MCF 10A (cell line): Measurements from ENCODE around the gene LBP. TPM values are rescaled to one million over a fixed set of nuclear protein-coding genes. Genes with fewer than 3 reads are reported as not detected.
"Not testable (repeated sequence)": the region's sequence is repeated elsewhere in the genome, so short reads cannot be mapped to it uniquely, and the experiment has no call there.

Experiments used
- BruUV-seq: library from RNA; stranded (reverse); fragments of 400-500 nt; replicated peaks from 2 replicates; lab custom pipeline; 2021; lab: Mats Ljungman, UMichigan
- CTCF ChIA-PET: fragments of 300-600 bp; sonication (Branson Sonifier 250); formaldehyde crosslinking; extraction: SDS; loops from one replicate; lab custom pipeline; 2021; ENCODE audit warnings: antibody characterized with exemption, inconsistent platforms; lab: Yijun Ruan, JAX
- POLR2A ChIA-PET: fragments of 300-600, 350-650 bp; sonication (Branson Sonifier 250); formaldehyde crosslinking; extraction: SDS; loops from one replicate; lab custom pipeline; 2020; ENCODE audit warnings: antibody characterized with exemption, inconsistent platforms; lab: Yijun Ruan, JAX
- DNase-seq: peaks from one replicate; pipeline ENCODE4 v3.0.0-alpha.2; 2018; ENCODE audit not compliant: unreplicated experiment
- H3K27ac Mint-ChIP-seq: one replicate; pipeline ENCODE4 v1.8.0; 2022; ENCODE audit warnings: mild to moderate bottlenecking, low read depth, mixed read lengths; ENCODE audit not compliant: unreplicated experiment
- H3K27me3 Mint-ChIP-seq: one replicate; pipeline ENCODE4 v1.8.0; 2022; ENCODE audit warnings: mixed read lengths; ENCODE audit not compliant: insufficient read depth, unreplicated experiment
- H3K36me3 Mint-ChIP-seq: one replicate; pipeline ENCODE4 v1.8.0; 2022; ENCODE audit warnings: mild to moderate bottlenecking, moderate library complexity, mixed read lengths; ENCODE audit not compliant: insufficient read depth, unreplicated experiment
- H3K4me1 Mint-ChIP-seq: one replicate; pipeline ENCODE4 v1.8.0; 2022; ENCODE audit warnings: mixed read lengths; ENCODE audit not compliant: insufficient read depth, unreplicated experiment
- H3K4me3 Mint-ChIP-seq: one replicate; pipeline ENCODE4 v1.8.0; 2022; ENCODE audit warnings: mild to moderate bottlenecking, moderate library complexity, mixed read lengths; ENCODE audit not compliant: unreplicated experiment
- H3K9me3 Mint-ChIP-seq: one replicate; pipeline ENCODE4 v1.8.0; 2022; ENCODE audit warnings: mixed read lengths; ENCODE audit not compliant: unreplicated experiment
- CTCF ChIP-seq: fragments of 200-600 bp; IDR thresholded peaks from one replicate; pipeline ENCODE4 v1.8.0; 2022; ENCODE audit warnings: antibody characterized with exemption, mild to moderate bottlenecking; ENCODE audit not compliant: unreplicated experiment
- intact Hi-C: fragments of 100-400 bp; cut with micrococcal nuclease; formaldehyde crosslinking; loops from 2 replicates; pipeline ENCODE4 v1.14.1; 2022
- total RNA-seq: library from RNA; stranded (reverse); gene quantifications from 2 replicates; pipeline ENCODE4 v1.2.3, GENCODE V29; 2022

LBP gene
- total RNA-seq, 1 experiment from 2014 or later = not detected

- no peak for TF ChIP-seq CTCF
- Mint-ChIP-seq H3K9me3 (no peaks in the 10 kb centered on the region), H3K4me1 (no peaks in the 10 kb centered on the region), H3K27me3 (peaks cover 25% of the 10 kb centered on the region), H3K4me3 (no peak overlapping the region), H3K27ac (no peak overlapping the region), H3K36me3 (no peaks in the 10 kb centered on the region)
- no peak for DNase-seq
- no TSS peak for BruUV-seq
- POLR2A ChIA-PET = no interaction called here
- CTCF ChIA-PET = no interaction called here
- intact Hi-C loops = no loop called here
These were observed 34.8 kb upstream of the LBP start for GRCh38 chr20:38311491-38311890.

- Mint-ChIP-seq H3K9me3 (no peaks in the 10 kb centered on the region), H3K27me3 (peaks cover 30% of the 10 kb centered on the region), H3K36me3 (no peaks in the 10 kb centered on the region), H3K4me3 (no peak overlapping the region), H3K4me1 (no peaks in the 10 kb centered on the region), H3K27ac (no peak overlapping the region)
- intact Hi-C loops = no loop called here
- BruUV-seq = no TSS peak
- DNase-seq = no peak
- no peak for TF ChIP-seq CTCF
- CTCF ChIA-PET = interaction anchor here (0.8 kb wide), 1 partner anchor 83 kb away, joined by 4 read pairs; no protein-coding TSS in a partner anchor
- POLR2A ChIA-PET = interaction anchor here (0.7 kb wide), 1 partner anchor 1023 kb away, joined by 3 read pairs; no protein-coding TSS in a partner anchor
These were observed 32.6 kb upstream of the LBP start for GRCh38 chr20:38313676-38314075.

GRCh38 chr20:38314350-38314749, 31.9 kb upstream of the LBP start:
- CTCF ChIA-PET, POLR2A ChIA-PET, H3K4me1 Mint-ChIP-seq, H3K36me3 Mint-ChIP-seq, DNase-seq, BruUV-seq, intact Hi-C loops, H3K4me3 Mint-ChIP-seq, H3K27ac Mint-ChIP-seq, H3K9me3 Mint-ChIP-seq: not testable (repeated sequence)
- H3K27me3 Mint-ChIP-seq = peaks cover 31% of the 10 kb centered on the region

GRCh38 chr20:38315290-38315966, 30.9 kb upstream of the LBP start:
- H3K4me3 Mint-ChIP-seq = no peak overlapping the region
- peak; percentile 8 for DNase-seq
- BruUV-seq = no TSS peak
- H3K9me3 Mint-ChIP-seq = no peaks in the 10 kb centered on the region
- no peaks in the 10 kb centered on the region for H3K4me1 Mint-ChIP-seq
- H3K27me3 Mint-ChIP-seq = peaks cover 42% of the 10 kb centered on the region
- H3K36me3 Mint-ChIP-seq = no peaks in the 10 kb centered on the region
- TF ChIP-seq CTCF = no peak
- intact Hi-C loops = no loop called here
- CTCF ChIA-PET = interaction anchor here (0.5 kb wide), 1 partner anchor 104 kb away, joined by 3 read pairs; no protein-coding TSS in a partner anchor
- POLR2A ChIA-PET = no interaction called here
- no peak overlapping the region for H3K27ac Mint-ChIP-seq
